ELF-1 (cell line): Measurements from ENCODE around the gene CORO2B.

Experiments used
- DNase-seq: peaks from one replicate; pipeline ENCODE4 v3.0.0-alpha.2; 2016; ENCODE audit warnings: low read depth, low spot score

CORO2B gene

DNA sequence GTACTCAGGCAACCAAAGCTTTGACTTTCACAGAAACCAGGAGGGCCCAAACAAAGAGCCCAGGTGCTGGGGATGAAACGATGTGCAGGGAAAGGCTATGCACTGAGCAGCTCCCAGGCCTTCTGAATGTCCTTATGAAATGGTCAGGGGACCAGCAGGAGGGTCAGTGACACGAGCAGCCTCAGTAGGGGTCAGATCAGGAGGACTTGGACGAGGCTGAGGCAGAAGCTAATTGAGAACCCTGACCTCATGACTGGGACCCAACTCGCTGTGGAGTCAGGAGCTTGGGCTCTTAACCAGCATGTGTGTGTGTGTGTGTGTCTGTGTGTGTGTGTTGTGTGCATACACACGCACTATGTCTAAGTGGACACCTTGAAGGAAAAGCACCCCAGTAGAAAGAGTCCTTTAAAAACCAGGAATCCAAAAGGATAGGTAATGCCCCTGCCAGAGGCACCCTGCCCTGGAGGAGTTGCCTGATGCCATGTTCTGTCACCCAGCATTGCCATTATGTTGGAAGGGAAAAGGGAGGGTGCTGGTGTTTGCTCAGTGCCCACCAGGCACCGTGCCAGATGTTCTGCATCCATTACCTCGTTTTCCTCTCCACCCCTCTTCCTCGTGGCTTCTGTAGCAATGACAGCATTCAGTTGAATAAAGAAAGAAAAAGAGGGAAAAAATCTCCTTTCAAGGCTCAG lies 50.9 kb downstream of the CORO2B start:
- DNase-seq, result no peak

DNA sequence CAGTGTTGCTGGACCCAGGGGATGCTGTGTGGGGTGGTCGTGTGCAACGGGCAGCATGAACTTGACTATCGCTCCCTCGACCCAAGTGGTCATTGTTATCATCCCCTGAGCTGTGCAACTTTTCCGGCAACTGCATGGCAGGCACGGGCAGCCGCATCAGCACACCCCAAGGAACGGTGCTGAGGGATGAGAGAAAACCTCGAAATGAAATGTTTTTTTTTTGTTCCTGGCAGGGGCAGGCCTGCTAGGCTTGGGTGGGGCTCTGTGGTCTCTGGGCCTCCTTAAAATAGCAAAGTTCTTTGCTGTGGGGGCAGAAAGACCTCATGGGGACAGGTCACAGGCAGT lies 51.4 kb downstream of the CORO2B start:
- DNase-seq, result no peak

DNA sequence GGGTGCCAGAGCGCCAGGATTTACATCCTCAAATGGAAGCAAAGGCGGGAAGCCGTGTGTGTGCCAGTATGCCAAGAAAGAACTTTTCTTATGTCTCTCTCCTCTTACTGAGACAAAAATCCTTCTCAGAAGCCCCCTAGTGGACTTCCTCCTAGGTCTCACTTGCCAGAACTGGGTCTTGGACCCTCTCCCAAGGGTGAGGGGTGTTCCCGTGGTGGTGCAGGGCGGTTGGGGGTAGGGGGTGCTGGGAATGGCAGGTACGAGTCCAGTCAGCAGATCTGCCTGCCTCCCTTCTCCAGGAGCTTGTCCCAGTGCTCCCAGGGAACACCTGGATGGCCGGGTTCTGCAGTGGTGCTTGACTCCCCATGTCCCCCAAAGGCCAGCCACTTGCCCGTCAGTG lies 52.0 kb downstream of the CORO2B start:
- DNase-seq, result no peak

- peak; percentile 79 for DNase-seq
Observed at GRCh38 chr15:68631601-68632051, 52.8 kb downstream of the CORO2B start.

DNA sequence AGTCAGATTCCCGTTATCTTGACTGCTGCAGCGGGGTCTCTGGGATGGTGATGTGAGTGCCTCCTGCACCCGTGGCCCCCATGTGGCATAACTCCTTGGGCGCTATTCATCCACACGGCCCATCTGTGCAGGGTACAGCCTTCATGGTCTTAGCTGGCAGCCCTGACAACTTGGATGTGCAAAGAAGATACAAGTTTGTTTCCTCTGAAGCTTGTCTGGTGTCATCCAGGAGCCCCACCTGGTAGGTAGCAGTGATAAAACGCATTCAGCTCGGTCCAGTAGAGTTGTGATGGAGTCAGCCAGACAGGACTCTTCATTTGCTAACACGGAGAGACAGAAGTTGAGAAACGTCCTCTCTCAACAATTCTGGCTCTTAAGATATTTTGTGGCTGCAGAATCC lies 53.3 kb downstream of the CORO2B start:
- DNase-seq, result no peak

DNA sequence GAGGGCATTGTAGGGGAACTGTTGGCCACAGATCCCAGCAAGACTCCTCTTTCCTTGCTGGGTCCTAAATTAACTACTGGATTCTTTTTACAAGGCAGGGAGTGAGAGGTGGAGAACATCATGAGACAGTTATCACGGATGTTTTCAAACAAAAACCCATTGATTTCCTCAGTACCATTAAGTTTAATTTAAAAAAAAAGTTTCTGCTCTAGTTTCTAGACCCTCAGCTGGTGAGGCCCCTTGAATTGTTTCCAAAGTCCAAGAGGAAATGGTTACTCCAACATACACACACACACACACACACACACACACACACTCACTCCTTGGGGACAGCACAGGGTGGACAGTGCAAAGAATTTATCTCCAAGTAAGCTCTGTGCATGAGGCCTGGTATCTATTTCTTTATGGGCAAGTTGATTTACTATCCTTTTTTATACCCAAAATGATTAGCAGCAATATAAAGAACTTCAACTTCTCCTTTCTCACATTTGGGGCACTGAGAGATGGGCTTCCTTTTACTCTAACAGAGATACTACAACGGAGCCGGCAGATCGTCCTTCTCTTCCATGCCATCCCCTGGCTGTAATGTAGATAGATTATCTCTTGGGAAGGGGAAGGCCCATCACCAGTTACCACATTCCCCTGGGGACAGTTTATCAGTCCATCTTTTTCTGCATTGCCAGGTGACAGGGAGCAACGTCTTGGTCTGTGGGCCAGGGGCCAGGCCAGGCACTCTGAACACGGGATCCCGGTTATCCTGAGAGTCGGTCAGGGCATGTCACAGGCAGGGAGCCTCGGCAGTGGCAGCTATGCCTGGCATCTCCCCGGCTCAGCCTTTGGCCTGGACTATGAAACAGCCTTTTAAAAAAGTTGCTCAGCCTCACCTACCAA lies 54.7 kb downstream of the CORO2B start:
- DNase-seq, result no peak

- no peak for DNase-seq
Observed at GRCh38 chr15:68634122-68634482, 55.3 kb downstream of the CORO2B start.

- DNase-seq, result no peak
Observed at GRCh38 chr15:68634531-68634930, 55.7 kb downstream of the CORO2B start.

GRCh38 chr15:68635141-68635540 lies 56.3 kb downstream of the CORO2B start:
- no peak for DNase-seq

GRCh38 chr15:68636256-68636655 lies 57.5 kb downstream of the CORO2B start:
- DNase-seq, result no peak

- DNase-seq, result no peak
Observed at GRCh38 chr15:68637767-68638404, 59.1 kb downstream of the CORO2B start.

DNA sequence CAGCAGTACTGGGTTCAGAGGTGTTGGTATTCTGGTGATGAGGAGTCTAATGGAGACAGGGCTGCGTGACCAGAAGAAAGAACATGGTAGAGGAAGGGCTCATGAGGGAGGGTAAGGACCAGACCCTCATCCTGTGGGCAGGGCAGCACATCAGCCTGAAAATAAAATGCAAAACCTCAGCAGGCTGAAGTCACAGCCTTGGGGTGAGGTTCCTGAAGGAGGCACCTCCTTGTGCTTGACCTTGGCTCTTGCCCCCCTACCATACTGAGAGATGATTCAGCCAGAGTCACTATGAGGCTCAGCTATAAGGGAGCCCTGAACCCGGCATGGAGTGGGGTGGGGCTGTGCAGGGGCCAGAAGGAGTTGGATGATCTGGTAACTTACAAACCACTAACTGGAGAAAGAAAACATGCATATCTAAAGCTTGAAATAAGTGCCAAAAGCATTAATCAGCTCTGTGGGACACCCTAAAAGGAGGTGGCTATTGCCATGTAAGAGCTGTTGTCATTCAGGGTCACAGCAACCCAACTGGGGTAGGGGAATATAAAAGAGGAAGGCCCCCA lies 60.2 kb downstream of the CORO2B start:
- DNase-seq, result no peak

- no peak for DNase-seq
Observed at GRCh38 chr15:68639926-68640600, 61.3 kb downstream of the CORO2B start.

DNA sequence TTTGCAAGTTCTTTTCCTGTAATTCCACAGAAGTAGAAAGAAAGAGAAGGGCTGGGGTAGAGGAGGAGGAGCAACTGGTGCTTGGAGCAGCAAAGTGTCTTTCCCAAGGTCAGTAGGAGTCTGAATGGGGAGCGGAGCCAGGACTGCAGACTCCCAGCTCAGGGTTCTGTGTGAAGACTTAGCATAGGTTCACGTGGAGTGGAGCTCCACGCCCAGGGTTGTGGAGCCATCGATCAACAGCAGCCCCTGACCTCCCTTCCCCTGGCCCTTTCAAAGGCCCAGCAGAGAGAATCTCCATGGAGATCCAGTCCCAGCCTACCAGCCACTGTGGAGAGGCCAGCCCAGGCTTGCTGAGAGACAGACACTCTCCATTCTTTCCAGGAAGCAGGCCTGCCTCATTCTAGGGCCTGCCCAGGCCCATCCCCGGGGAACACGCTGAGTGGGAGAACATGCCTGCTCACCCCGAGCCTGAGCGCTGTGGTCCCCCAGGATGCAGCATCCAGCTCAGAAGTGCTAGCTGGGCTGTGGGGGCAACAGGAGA lies 62.1 kb downstream of the CORO2B start:
- DNase-seq, result no peak

- no peak for DNase-seq
Observed at GRCh38 chr15:68641376-68641775, 62.6 kb downstream of the CORO2B start.

DNA sequence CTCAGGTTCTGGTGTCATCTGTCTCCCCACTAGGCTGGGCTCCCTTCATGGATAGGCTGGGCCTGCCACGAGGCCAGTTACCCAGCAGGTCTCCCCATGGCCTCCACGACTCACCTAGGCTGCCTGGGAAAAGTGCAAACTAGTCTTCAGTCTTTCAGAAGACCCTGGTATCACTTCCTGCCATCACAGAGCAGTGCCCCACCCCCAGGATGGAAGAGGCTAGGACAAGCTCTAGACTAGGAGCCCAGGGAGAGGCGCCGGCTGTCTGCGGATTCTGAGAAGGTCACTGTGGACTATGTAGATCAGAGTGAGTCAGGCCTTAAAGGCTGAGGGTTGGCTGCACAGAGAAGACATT lies 63.7 kb downstream of the CORO2B start:
- DNase-seq, result peak; percentile 36

GRCh38 chr15:68643216-68643830 lies 64.5 kb downstream of the CORO2B start:
- peak; percentile 42 for DNase-seq

- no peak for DNase-seq
Observed at GRCh38 chr15:68644083-68644904, 65.5 kb downstream of the CORO2B start.

GRCh38 chr15:68644996-68645395 lies 66.2 kb downstream of the CORO2B start:
- DNase-seq, result no peak

DNA sequence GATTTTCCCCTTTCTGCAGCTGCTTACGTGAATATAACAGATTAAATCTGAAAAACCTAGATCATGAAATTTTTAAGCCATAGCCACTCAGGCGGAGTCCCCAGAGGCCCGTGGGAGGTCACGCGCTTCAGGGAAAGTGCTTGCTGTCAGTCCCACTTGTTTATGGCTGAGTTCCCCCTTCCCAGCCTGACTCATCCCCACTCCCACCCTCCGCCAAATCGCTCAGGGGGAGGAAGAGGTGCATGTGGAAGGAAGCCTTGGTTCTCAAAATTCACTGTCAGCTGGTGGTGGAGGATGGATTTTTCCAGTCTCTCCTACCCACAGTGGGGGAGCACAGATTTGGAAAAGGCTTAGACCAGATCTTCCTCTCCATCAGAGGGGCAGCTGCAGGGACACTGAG lies 67.4 kb downstream of the CORO2B start:
- no peak for DNase-seq
